Measurements from ENCODE around the gene CUBN.

Gene CUBN

GRCh38 chr10:16991011-16991410 lies 138.6 kb downstream of the CUBN start:
- no peak for DNase-seq (ENCODE audit: low read depth, low spot score)

- DNase-seq (ENCODE audit: low read depth, low spot score) = no peak
These were observed 139.8 kb downstream of the CUBN start for GRCh38 chr10:16989826-16990293.

- DNase-seq (ENCODE audit: low read depth, low spot score) = no peak
These were observed 140.7 kb downstream of the CUBN start for GRCh38 chr10:16988900-16989299.

- no peak for DNase-seq (ENCODE audit: low read depth, low spot score)
These were observed 141.5 kb downstream of the CUBN start for GRCh38 chr10:16987976-16988610.

GRCh38 chr10:16987206-16987621 lies 142.4 kb downstream of the CUBN start:
- DNase-seq (ENCODE audit: low read depth, low spot score) = no peak

GRCh38 chr10:16986406-16987205 lies 143.0 kb downstream of the CUBN start:
- no peak for DNase-seq (ENCODE audit: low read depth, low spot score)

- DNase-seq (ENCODE audit: low read depth, low spot score) = no peak
These were observed 143.6 kb downstream of the CUBN start for GRCh38 chr10:16986082-16986405.

- DNase-seq (ENCODE audit: low read depth, low spot score) = no peak
These were observed 145.4 kb downstream of the CUBN start for GRCh38 chr10:16984242-16984641.

- no peak for DNase-seq (ENCODE audit: low read depth, low spot score)
These were observed 152.8 kb downstream of the CUBN start for GRCh38 chr10:16976803-16977202.

GRCh38 chr10:16975188-16975587 lies 154.4 kb downstream of the CUBN start:
- no peak for DNase-seq (ENCODE audit: low read depth, low spot score)

- no peak for DNase-seq (ENCODE audit: low read depth, low spot score)
These were observed 161.1 kb downstream of the CUBN start for GRCh38 chr10:16968416-16969041.

- no peak for DNase-seq (ENCODE audit: low read depth, low spot score)
These were observed 161.7 kb downstream of the CUBN start for GRCh38 chr10:16967866-16968415.

GRCh38 chr10:16966991-16967865 lies 162.4 kb downstream of the CUBN start:
- no peak for DNase-seq (ENCODE audit: low read depth, low spot score)

- no peak for DNase-seq (ENCODE audit: low read depth, low spot score)
These were observed 163.7 kb downstream of the CUBN start for GRCh38 chr10:16965740-16966447.

GRCh38 chr10:16965344-16965616 lies 164.3 kb downstream of the CUBN start:
- no peak for DNase-seq (ENCODE audit: low read depth, low spot score)

GRCh38 chr10:16964576-16965343 lies 164.9 kb downstream of the CUBN start:
- no peak for DNase-seq (ENCODE audit: low read depth, low spot score)

GRCh38 chr10:16960551-16960950 lies 169.1 kb downstream of the CUBN start:
- DNase-seq (ENCODE audit: low read depth, low spot score) = no peak

GRCh38 chr10:16957038-16957437 lies 172.6 kb downstream of the CUBN start:
- no peak for DNase-seq (ENCODE audit: low read depth, low spot score)

- no peak for DNase-seq (ENCODE audit: low read depth, low spot score)
These were observed 175.2 kb downstream of the CUBN start for GRCh38 chr10:16954280-16955030.

- no peak for DNase-seq (ENCODE audit: low read depth, low spot score)
These were observed 176.3 kb downstream of the CUBN start for GRCh38 chr10:16953270-16953669.

Measured in activated CD4-positive, CD25-positive, alpha-beta regulatory T cell treated with anti-CD3 and anti-CD28 coated beads, Interleukin-2, amount 50 U/mL, for 16 hours (primary cell).